Measurements from ENCODE around the gene OR5AC2. TPM values are rescaled to one million over a fixed set of nuclear protein-coding genes. Genes with fewer than 3 reads are reported as not detected.

OR5AC2 gene
- total and polyA plus RNA-seq, 2 experiments from 2014 or later, result not detected

DNA sequence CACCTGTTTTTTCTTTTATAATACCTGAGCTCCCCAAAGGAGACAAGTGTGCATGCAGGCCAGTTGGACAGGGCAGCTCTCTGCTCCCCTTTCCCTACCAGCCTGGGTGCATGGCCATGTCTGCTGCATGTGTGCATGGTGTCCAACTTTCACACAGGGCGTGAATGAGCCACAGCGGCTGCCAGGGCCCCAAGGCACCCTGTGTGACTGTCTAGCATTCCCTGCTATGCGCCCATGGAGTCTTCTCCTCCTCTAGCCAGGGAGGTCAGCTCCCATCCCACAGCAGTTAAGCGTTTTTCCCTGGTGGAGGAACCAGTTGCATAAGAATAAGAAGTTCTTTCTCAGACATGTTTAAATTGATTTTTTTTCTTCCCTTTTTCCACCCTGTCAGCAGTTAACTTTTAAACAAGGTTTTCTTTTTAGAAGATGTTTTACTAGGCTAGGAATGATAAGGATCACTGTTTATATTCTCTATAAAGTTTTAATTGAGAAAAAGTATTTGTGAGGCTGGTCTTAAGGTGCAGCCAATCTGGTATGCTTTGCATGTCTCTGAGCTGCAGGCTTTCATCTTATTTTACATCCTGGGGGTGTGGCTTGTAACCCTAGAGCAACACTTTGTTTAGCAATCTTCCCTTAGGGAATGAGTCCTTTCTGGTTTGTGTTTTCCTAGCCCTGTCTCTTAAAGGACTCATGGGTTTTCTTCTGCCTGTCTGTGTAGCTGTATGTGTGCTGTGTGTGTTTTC lies 23.0 kb downstream of the OR5AC2 start (continued):
- TF ChIP-seq, protein P1, sequence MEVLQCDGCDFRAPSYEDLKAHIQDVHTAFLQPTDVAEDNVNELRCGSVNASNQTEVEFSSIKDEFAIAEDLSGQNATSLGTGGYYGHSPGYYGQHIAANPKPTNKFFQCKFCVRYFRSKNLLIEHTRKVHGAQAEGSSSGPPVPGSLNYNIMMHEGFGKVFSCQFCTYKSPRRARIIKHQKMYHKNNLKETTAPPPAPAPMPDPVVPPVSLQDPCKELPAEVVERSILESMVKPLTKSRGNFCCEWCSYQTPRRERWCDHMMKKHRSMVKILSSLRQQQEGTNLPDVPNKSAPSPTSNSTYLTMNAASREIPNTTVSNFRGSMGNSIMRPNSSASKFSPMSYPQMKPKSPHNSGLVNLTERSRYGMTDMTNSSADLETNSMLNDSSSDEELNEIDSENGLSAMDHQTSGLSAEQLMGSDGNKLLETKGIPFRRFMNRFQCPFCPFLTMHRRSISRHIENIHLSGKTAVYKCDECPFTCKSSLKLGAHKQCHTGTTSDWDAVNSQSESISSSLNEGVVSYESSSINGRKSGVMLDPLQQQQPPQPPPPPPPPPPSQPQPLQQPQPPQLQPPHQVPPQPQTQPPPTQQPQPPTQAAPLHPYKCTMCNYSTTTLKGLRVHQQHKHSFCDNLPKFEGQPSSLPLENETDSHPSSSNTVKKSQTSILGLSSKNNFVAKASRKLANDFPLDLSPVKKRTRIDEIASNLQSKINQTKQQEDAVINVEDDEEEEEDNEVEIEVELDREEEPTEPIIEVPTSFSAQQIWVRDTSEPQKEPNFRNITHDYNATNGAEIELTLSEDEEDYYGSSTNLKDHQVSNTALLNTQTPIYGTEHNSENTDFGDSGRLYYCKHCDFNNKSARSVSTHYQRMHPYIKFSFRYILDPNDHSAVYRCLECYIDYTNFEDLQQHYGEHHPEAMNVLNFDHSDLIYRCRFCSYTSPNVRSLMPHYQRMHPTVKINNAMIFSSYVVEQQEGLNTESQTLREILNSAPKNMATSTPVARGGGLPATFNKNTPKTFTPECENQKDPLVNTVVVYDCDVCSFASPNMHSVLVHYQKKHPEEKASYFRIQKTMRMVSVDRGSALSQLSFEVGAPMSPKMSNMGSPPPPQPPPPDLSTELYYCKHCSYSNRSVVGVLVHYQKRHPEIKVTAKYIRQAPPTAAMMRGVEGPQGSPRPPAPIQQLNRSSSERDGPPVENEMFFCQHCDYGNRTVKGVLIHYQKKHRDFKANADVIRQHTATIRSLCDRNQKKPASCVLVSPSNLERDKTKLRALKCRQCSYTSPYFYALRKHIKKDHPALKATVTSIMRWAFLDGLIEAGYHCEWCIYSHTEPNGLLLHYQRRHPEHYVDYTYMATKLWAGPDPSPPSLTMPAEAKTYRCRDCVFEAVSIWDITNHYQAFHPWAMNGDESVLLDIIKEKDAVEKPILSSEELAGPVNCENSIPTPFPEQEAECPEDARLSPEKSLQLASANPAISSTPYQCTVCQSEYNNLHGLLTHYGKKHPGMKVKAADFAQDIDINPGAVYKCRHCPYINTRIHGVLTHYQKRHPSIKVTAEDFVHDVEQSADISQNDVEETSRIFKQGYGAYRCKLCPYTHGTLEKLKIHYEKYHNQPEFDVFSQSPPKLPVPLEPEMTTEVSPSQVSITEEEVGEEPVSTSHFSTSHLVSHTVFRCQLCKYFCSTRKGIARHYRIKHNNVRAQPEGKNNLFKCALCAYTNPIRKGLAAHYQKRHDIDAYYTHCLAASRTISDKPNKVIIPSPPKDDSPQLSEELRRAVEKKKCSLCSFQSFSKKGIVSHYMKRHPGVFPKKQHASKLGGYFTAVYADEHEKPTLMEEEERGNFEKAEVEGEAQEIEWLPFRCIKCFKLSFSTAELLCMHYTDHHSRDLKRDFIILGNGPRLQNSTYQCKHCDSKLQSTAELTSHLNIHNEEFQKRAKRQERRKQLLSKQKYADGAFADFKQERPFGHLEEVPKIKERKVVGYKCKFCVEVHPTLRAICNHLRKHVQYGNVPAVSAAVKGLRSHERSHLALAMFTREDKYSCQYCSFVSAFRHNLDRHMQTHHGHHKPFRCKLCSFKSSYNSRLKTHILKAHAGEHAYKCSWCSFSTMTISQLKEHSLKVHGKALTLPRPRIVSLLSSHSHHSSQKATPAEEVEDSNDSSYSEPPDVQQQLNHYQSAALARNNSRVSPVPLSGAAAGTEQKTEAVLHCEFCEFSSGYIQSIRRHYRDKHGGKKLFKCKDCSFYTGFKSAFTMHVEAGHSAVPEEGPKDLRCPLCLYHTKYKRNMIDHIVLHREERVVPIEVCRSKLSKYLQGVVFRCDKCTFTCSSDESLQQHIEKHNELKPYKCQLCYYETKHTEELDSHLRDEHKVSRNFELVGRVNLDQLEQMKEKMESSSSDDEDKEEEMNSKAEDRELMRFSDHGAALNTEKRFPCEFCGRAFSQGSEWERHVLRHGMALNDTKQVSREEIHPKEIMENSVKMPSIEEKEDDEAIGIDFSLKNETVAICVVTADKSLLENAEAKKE (CRISPR knock-in tag; IDR thresholded peaks at IDR 0.05), result no peak
- no peak for TF ChIP-seq ZNF114 (CRISPR knock-in tag; IDR thresholded peaks at IDR 0.05)
- no peak for TF ChIP-seq POLR2AphosphoS5 (IDR thresholded peaks at IDR 0.05; ENCODE audit: low read depth)
- no peak for TF ChIP-seq ZNF331 (CRISPR knock-in tag; IDR thresholded peaks at IDR 0.05; ENCODE audit: low read depth)

DNA sequence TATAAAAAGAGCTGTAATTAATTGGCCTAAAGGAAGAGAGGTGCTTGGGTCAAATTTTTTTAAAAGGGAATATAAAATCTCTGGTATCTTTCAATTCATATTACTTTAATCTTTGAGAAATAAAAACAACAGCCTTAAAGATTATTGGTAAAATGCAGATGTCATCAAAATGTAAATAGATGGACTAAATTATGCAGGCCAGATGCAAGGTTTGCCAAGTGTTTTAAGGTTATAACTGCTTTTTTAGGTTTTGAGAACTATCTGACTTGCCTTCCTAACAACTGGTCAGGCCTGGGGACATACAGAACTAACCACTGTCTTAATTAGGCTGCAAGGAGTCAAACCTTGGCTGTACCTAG lies 23.6 kb downstream of the OR5AC2 start:
- H3K4me2 ChIP-seq, result no peak overlapping the region
- H3K9me3 Mint-ChIP-seq, result peaks cover 46% of the 10 kb centered on the region
- TF ChIP-seq POLR2AphosphoS5 (IDR thresholded peaks at IDR 0.05; ENCODE audit: low read depth), result no peak
- no peak for TF ChIP-seq ZNF331 (CRISPR knock-in tag; IDR thresholded peaks at IDR 0.05; ENCODE audit: low read depth)
- no peak for TF ChIP-seq EZH2 (IDR thresholded peaks at IDR 0.05; ENCODE audit: low read depth, unreplicated experiment)
- TF ChIP-seq ZNF114 (CRISPR knock-in tag; IDR thresholded peaks at IDR 0.05), result no peak
- TF ChIP-seq EZH2phosphoT487 (IDR thresholded peaks at IDR 0.05; ENCODE audit: unreplicated experiment), result no peak
- no peak for TF ChIP-seq JUNB (IDR thresholded peaks at IDR 0.05; ENCODE audit: unreplicated experiment)
- TF ChIP-seq CREB1 (CRISPR knock-in tag; IDR thresholded peaks at IDR 0.05; ENCODE audit: low read depth), result no peak
- no peak for TF ChIP-seq NANOG (IDR thresholded peaks at IDR 0.05; ENCODE audit: borderline replicate concordance)
- TF ChIP-seq, protein P2, sequence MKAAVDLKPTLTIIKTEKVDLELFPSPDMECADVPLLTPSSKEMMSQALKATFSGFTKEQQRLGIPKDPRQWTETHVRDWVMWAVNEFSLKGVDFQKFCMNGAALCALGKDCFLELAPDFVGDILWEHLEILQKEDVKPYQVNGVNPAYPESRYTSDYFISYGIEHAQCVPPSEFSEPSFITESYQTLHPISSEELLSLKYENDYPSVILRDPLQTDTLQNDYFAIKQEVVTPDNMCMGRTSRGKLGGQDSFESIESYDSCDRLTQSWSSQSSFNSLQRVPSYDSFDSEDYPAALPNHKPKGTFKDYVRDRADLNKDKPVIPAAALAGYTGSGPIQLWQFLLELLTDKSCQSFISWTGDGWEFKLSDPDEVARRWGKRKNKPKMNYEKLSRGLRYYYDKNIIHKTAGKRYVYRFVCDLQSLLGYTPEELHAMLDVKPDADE (IDR thresholded peaks at IDR 0.05), result no peak
- TF ChIP-seq STAT1 (IDR thresholded peaks at IDR 0.05; ENCODE audit: unreplicated experiment), result no peak
- TF ChIP-seq, protein P3, sequence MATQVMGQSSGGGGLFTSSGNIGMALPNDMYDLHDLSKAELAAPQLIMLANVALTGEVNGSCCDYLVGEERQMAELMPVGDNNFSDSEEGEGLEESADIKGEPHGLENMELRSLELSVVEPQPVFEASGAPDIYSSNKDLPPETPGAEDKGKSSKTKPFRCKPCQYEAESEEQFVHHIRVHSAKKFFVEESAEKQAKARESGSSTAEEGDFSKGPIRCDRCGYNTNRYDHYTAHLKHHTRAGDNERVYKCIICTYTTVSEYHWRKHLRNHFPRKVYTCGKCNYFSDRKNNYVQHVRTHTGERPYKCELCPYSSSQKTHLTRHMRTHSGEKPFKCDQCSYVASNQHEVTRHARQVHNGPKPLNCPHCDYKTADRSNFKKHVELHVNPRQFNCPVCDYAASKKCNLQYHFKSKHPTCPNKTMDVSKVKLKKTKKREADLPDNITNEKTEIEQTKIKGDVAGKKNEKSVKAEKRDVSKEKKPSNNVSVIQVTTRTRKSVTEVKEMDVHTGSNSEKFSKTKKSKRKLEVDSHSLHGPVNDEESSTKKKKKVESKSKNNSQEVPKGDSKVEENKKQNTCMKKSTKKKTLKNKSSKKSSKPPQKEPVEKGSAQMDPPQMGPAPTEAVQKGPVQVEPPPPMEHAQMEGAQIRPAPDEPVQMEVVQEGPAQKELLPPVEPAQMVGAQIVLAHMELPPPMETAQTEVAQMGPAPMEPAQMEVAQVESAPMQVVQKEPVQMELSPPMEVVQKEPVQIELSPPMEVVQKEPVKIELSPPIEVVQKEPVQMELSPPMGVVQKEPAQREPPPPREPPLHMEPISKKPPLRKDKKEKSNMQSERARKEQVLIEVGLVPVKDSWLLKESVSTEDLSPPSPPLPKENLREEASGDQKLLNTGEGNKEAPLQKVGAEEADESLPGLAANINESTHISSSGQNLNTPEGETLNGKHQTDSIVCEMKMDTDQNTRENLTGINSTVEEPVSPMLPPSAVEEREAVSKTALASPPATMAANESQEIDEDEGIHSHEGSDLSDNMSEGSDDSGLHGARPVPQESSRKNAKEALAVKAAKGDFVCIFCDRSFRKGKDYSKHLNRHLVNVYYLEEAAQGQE (IDR thresholded peaks at IDR 0.05; ENCODE audit: unreplicated experiment), result no peak

More for the DNA sequence above, 23.6 kb downstream of the OR5AC2 start:
- Histone ChIP-seq H3K4me3 (no peak overlapping the region), H2AFZ (no peak overlapping the region), H3K9me2 (ENCODE audit: insufficient read depth) (no peaks in the 10 kb centered on the region), H4K20me1 (replicated peaks; ENCODE audit: insufficient read depth) (no peaks in the 10 kb centered on the region), H3K36me3 (ENCODE audit: insufficient read depth) (peaks cover 8% of the 10 kb centered on the region), H3F3A (replicated peaks; ENCODE audit: low read depth) (no peaks in the 10 kb centered on the region), H3K27ac (ENCODE audit: low read depth) (no peak overlapping the region), H3K27me3 (ENCODE audit: insufficient read depth) (no peaks in the 10 kb centered on the region), H3K4me1 (ENCODE audit: insufficient read depth) (no peaks in the 10 kb centered on the region), H3K79me2 (replicated peaks; ENCODE audit: insufficient read depth) (no peaks in the 10 kb centered on the region)
- Mint-ChIP-seq H3K36me3 (ENCODE audit: low read depth) (peaks cover 20% of the 10 kb centered on the region), H3K4me3 (no peak overlapping the region), H3K27me3 (ENCODE audit: insufficient read depth, low read depth, poor library complexity) (no peaks in the 10 kb centered on the region), H3K4me1 (no peaks in the 10 kb centered on the region), H3K27ac (no peak overlapping the region)
- ATAC-seq, result no peak
- no peak for DNase-seq (ENCODE audit: low spot score)

Data from GM23338 (cell line).